Neural crest cell (in vitro differentiated cells): Measurements from ENCODE around the gene SEMA3C. TPM values are rescaled to one million over a fixed set of nuclear protein-coding genes. Genes with fewer than 3 reads are reported as not detected.

Source experiments
- DNase-seq: peaks from one replicate; pipeline ENCODE4 v3.0.0; 2021; ENCODE audit warnings: low read depth, mixed read lengths, low spot score
- H3K27ac Mint-ChIP-seq: one replicate; pipeline ENCODE4 v1.8.0; 2021; ENCODE audit warnings: mild to moderate bottlenecking, mixed read lengths; ENCODE audit not compliant: unreplicated experiment
- H3K27me3 Mint-ChIP-seq: 2 replicates; pipeline ENCODE4 v1.8.0; 2021; ENCODE audit warnings: low read depth, mild to moderate bottlenecking, mixed read lengths
- H3K36me3 Mint-ChIP-seq: 2 replicates; pipeline ENCODE4 v1.8.0; 2021; ENCODE audit warnings: low read depth, mild to moderate bottlenecking, mixed read lengths
- H3K4me1 Mint-ChIP-seq: 2 replicates; pipeline ENCODE4 v1.8.0; 2021; ENCODE audit warnings: mixed read lengths
- H3K4me3 Mint-ChIP-seq: one replicate; pipeline ENCODE4 v1.8.0; 2021; ENCODE audit warnings: mild to moderate bottlenecking, mixed read lengths
- H3K9me3 Mint-ChIP-seq: 2 replicates; pipeline ENCODE4 v1.8.0; 2021; ENCODE audit warnings: mixed read lengths
- total RNA-seq: library from RNA; stranded (reverse); gene quantifications from 2 replicates; pipeline ENCODE4 v1.2.1, GENCODE V29; 2021
- TF ChIP-seq, protein P1 (sequence below): fragments of 200-600 bp; sonication (generic); conservative IDR thresholded peaks from 2 replicates; pipeline ENCODE4 v1.5.0; 2021; ENCODE audit warnings: antibody characterized with exemption, mild to moderate bottlenecking

Gene SEMA3C
- total RNA-seq, 1 donor from 2014 or later: 36.6 TPM

DNA sequence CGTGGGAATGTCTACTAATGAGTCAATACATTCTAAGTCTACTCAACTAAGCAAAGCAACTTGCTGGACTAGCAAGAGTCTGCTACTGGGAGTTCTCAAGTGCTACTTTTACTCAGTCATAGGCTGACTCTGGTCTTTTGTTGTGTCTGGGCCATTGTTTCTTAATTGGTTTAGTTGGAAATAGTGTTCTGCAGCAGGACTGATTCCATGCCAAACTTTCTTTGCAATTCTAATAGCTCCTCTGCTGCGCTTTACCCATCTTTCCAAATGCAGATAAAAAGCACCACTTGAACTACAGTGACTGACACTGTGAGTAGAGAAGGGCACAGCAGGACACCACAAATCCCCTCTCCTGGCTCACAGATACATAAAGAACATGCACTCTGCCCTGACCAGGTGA lies 154.7 kb downstream of the SEMA3C start:
- H3K4me1 Mint-ChIP-seq: peaks cover 25% of the 10 kb centered on the region
- H3K4me3 Mint-ChIP-seq: no peak overlapping the region
- DNase-seq: no peak
- H3K9me3 Mint-ChIP-seq: no peaks in the 10 kb centered on the region
- H3K27ac Mint-ChIP-seq: no peak overlapping the region
- H3K27me3 Mint-ChIP-seq: no peaks in the 10 kb centered on the region
- TF ChIP-seq, protein P1, sequence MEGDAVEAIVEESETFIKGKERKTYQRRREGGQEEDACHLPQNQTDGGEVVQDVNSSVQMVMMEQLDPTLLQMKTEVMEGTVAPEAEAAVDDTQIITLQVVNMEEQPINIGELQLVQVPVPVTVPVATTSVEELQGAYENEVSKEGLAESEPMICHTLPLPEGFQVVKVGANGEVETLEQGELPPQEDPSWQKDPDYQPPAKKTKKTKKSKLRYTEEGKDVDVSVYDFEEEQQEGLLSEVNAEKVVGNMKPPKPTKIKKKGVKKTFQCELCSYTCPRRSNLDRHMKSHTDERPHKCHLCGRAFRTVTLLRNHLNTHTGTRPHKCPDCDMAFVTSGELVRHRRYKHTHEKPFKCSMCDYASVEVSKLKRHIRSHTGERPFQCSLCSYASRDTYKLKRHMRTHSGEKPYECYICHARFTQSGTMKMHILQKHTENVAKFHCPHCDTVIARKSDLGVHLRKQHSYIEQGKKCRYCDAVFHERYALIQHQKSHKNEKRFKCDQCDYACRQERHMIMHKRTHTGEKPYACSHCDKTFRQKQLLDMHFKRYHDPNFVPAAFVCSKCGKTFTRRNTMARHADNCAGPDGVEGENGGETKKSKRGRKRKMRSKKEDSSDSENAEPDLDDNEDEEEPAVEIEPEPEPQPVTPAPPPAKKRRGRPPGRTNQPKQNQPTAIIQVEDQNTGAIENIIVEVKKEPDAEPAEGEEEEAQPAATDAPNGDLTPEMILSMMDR: no peak
- no peaks in the 10 kb centered on the region for H3K36me3 Mint-ChIP-seq

DNA sequence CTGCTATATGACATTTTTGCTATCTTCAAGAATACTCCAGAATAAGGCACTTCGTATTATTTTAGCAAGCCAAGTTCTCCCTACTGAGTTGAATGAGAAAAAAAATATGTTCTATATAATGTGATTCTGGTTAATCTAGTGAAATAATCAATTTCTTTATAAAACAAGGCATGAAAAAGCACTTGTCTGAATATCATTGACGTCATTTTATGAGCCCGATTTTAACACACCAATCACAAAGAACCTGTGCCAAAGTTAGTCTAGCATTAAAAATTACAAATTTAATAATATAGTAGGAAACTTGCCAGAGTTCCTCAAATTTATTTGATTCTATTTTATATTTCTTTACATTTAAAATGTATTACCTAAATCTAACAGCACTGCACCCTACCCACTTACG lies 155.1 kb downstream of the SEMA3C start:
- Mint-ChIP-seq H3K36me3 (no peaks in the 10 kb centered on the region), H3K4me3 (no peak overlapping the region), H3K9me3 (no peaks in the 10 kb centered on the region), H3K27me3 (no peaks in the 10 kb centered on the region), H3K27ac (no peak overlapping the region), H3K4me1 (peaks cover 25% of the 10 kb centered on the region)
- DNase-seq: no peak
- TF ChIP-seq, protein P1: no peak

GRCh38 chr7:80763289-80763688 lies 155.6 kb downstream of the SEMA3C start:
- Mint-ChIP-seq H3K36me3 (peaks cover under 1% of the 10 kb centered on the region), H3K27ac (no peak overlapping the region), H3K27me3 (no peaks in the 10 kb centered on the region), H3K4me3 (no peak overlapping the region), H3K4me1 (peaks cover 25% of the 10 kb centered on the region), H3K9me3 (no peaks in the 10 kb centered on the region)
- TF ChIP-seq, protein P1: no peak
- no peak for DNase-seq

- H3K36me3 Mint-ChIP-seq: peaks cover 8% of the 10 kb centered on the region
- H3K27ac Mint-ChIP-seq: peak overlapping the region; percentile 79
- TF ChIP-seq, protein P1: no peak
- H3K4me3 Mint-ChIP-seq: no peak overlapping the region
- DNase-seq: no peak
- H3K27me3 Mint-ChIP-seq: no peaks in the 10 kb centered on the region
- peaks cover 25% of the 10 kb centered on the region for H3K4me1 Mint-ChIP-seq
- H3K9me3 Mint-ChIP-seq: no peaks in the 10 kb centered on the region
These were observed 158.6 kb downstream of the SEMA3C start for GRCh38 chr7:80760292-80760691.

- peak overlapping the region; percentile 8 for H3K27ac Mint-ChIP-seq
- peaks cover 19% of the 10 kb centered on the region for H3K4me1 Mint-ChIP-seq
These were observed 165.7 kb downstream of the SEMA3C start for GRCh38 chr7:80752954-80753690.

More at GRCh38 chr7:80752954-80753690, 165.7 kb downstream of the SEMA3C start:
- Mint-ChIP-seq H3K4me3 (no peak overlapping the region), H3K9me3 (no peaks in the 10 kb centered on the region), H3K36me3 (peaks cover 6% of the 10 kb centered on the region), H3K27me3 (no peaks in the 10 kb centered on the region)
- no peak for DNase-seq
- TF ChIP-seq, protein P1: no peak
